K562 (cell line): ENCODE results near the gene AKT1S1. TPM values are rescaled to one million over a fixed set of nuclear protein-coding genes. Genes with fewer than 3 reads are reported as not detected.

Source experiments
- DIDO1 ChIP-seq: fragments of 450-650 bp; IDR thresholded peaks from 2 replicates; pipeline ENCODE4 v1.6.1; 2016; ENCODE audit warnings: low read depth, missing biosample characterization, missing genetic modification characterization
- FOS ChIP-seq: IDR thresholded peaks from 3 replicates; pipeline ENCODE4 v1.6.1; 2011; ENCODE audit not compliant: insufficient read length; ENCODE audit errors: extremely low read depth
- GABPA ChIP-seq: fragments of 200-800 bp; sonication (Bioruptor generic); conservative IDR thresholded peaks from 2 replicates; pipeline ENCODE4 v1.6.1; 2016; ENCODE audit warnings: low read depth, missing genetic modification characterization, missing compliant biosample characterization
- GTF2F1 ChIP-seq: IDR thresholded peaks from 2 replicates; pipeline ENCODE4 v1.6.1; 2011; ENCODE audit warnings: low read depth, low read length, improper control_type of control experiment
- JUN ChIP-seq, 2 experiments: sonication (generic) in 1 of 2; formaldehyde crosslinking in 1 of 2; IDR thresholded peaks; 2 replicates each; pipeline versions ENCODE4 v1.6.1 to v1.8.0; 2012 to 2022; ENCODE audit warnings: borderline replicate concordance in 2 of 2, mild to moderate bottlenecking in 2 of 2, improper control_type of control experiment in 1 of 2, low read depth in 1 of 2, low read length in 1 of 2, missing genetic modification reagents in 1 of 2
- MBD2 ChIP-seq: sonication (generic); IDR thresholded peaks from 2 replicates; pipeline ENCODE4 v1.6.1; 2016; ENCODE audit warnings: low read depth, borderline replicate concordance
- NR2C2 ChIP-seq, 2 experiments: fragments of 200-800 bp in 1 of 2; sonication (Bioruptor generic) in 1 of 2; sonication (generic) in 1 of 2; formaldehyde crosslinking in 1 of 2; IDR thresholded peaks; 2 replicates each; pipeline versions ENCODE4 v1.6.1 to v1.8.0; 2016 to 2022; ENCODE audit warnings: mild to moderate bottlenecking in 1 of 2, missing compliant biosample characterization in 1 of 2, missing genetic modification characterization in 1 of 2, missing genetic modification reagents in 1 of 2
- SRSF9 ChIP-seq: fragments of 200-400 bp; formaldehyde crosslinking; IDR thresholded peaks from 2 replicates; pipeline ENCODE4 v1.6.1; 2017; ENCODE audit warnings: low read depth, low read length, borderline replicate concordance
- U2AF2 ChIP-seq: fragments of 200-400 bp; formaldehyde crosslinking; optimal IDR thresholded peaks from 2 replicates; pipeline ENCODE3; 2017; ENCODE audit warnings: low read depth, mild to moderate bottlenecking, low read length
- ZFX ChIP-seq: sonication (generic); formaldehyde crosslinking; IDR thresholded peaks from 2 replicates; pipeline ENCODE4 v1.8.0; 2022; ENCODE audit warnings: mild to moderate bottlenecking, missing genetic modification reagents, moderate library complexity
- ZNF311 ChIP-seq: fragments of 250-450 bp; sonication (Bioruptor Pico); IDR thresholded peaks from 2 replicates; pipeline ENCODE4 v1.4.0; 2020; ENCODE audit warnings: mild to moderate bottlenecking, moderate library complexity
- polyA plus RNA-seq, 8 experiments: library from polyadenylated mRNA; depleted of rRNA in 4 of 8; stranded (reverse) in 5 of 8; unstranded in 3 of 8; fragments of >200 nt; fragmentation: Nextera tagmentation in 2 of 8; fragmentation: Illumina TruSeq in 1 of 8; extraction: Ambion mirVana in 2 of 8; extraction: Trizol in 1 of 8; gene quantifications; 2 replicates each; pipeline versions ENCODE4 v1.2.1 to v1.2.3, GENCODE V29; 2011 to 2014; ENCODE audit warnings: inconsistent platforms in 1 of 8, missing spikeins in 1 of 8
- total RNA-seq, 7 experiments: library from RNA; depleted of rRNA in 6 of 7; stranded (reverse); fragments of >200 nt in 6 of 7; fragmentation: Illumina TruSeq in 2 of 7; extraction: Trizol in 2 of 7; gene quantifications; 2 replicates each; pipeline versions ENCODE4 v1.2.1 to v1.2.3, GENCODE V29; 2011 to 2021; ENCODE audit warnings: low replicate concordance in 1 of 7
- TF ChIP-seq, protein P1 (sequence below): fragments of 450-650 bp; IDR thresholded peaks from 2 replicates; pipeline ENCODE4 v1.6.1; 2016; ENCODE audit warnings: mild to moderate bottlenecking, moderate library complexity
- TF ChIP-seq, protein P2 (sequence below): fragments of 250-450 bp; sonication (Bioruptor Pico); IDR thresholded peaks from 2 replicates; pipeline ENCODE4 v1.9.0; 2021; ENCODE audit warnings: mild to moderate bottlenecking
- TF ChIP-seq, protein P3 (sequence below): sonication (generic); formaldehyde crosslinking; IDR thresholded peaks from 2 replicates; pipeline ENCODE4 v1.5.0; 2020; ENCODE audit warnings: missing genetic modification reagents

AKT1S1 gene
- total and polyA plus RNA-seq, 9 of the 15 experiments (the other 6 are each of a cell fraction or from before 2014, with no cell fraction given), result 1.2 to 50.3 (median 17.1) TPM

DNA sequence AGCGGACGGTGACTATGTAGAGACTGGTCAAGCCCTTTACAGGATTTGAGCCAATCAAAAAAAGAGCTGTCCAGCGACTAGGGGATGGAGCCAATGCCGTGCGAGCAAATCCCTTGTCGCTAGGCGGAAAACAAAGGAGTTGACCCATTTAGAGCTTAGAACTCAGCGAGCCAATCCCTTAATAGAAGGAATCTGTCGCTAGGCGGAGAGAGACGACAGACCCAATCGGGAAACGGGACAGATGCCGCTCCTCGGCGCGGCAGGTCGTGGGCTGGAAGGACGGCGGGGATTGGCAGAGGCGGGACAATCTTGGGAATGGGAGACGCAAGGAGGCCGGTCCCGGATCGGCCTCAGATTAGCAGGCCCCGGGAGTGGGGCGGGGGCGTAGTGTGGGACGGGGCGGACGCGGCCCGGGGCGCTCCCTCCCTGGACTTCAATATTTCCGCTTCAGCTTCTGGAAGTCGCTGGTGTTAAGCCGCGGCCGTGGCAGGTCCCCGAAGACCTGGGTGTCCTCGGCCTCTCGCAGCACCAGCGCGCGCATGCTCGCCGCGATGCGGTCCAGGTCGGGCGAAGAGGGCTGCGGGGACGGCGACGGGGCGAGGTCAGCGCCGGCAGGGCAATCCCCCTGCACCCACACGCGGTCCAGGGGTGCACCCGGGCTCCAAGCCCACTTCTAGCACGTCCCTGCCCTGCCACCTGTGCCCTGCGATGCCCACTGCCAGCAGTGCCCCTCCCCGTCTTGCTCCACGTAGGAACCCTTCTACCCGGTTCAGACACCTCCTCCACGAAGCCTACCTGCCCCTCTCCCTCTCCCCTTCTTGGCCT is 7.5 kb downstream of the AKT1S1 start (continued):
- TF ChIP-seq, protein P1, sequence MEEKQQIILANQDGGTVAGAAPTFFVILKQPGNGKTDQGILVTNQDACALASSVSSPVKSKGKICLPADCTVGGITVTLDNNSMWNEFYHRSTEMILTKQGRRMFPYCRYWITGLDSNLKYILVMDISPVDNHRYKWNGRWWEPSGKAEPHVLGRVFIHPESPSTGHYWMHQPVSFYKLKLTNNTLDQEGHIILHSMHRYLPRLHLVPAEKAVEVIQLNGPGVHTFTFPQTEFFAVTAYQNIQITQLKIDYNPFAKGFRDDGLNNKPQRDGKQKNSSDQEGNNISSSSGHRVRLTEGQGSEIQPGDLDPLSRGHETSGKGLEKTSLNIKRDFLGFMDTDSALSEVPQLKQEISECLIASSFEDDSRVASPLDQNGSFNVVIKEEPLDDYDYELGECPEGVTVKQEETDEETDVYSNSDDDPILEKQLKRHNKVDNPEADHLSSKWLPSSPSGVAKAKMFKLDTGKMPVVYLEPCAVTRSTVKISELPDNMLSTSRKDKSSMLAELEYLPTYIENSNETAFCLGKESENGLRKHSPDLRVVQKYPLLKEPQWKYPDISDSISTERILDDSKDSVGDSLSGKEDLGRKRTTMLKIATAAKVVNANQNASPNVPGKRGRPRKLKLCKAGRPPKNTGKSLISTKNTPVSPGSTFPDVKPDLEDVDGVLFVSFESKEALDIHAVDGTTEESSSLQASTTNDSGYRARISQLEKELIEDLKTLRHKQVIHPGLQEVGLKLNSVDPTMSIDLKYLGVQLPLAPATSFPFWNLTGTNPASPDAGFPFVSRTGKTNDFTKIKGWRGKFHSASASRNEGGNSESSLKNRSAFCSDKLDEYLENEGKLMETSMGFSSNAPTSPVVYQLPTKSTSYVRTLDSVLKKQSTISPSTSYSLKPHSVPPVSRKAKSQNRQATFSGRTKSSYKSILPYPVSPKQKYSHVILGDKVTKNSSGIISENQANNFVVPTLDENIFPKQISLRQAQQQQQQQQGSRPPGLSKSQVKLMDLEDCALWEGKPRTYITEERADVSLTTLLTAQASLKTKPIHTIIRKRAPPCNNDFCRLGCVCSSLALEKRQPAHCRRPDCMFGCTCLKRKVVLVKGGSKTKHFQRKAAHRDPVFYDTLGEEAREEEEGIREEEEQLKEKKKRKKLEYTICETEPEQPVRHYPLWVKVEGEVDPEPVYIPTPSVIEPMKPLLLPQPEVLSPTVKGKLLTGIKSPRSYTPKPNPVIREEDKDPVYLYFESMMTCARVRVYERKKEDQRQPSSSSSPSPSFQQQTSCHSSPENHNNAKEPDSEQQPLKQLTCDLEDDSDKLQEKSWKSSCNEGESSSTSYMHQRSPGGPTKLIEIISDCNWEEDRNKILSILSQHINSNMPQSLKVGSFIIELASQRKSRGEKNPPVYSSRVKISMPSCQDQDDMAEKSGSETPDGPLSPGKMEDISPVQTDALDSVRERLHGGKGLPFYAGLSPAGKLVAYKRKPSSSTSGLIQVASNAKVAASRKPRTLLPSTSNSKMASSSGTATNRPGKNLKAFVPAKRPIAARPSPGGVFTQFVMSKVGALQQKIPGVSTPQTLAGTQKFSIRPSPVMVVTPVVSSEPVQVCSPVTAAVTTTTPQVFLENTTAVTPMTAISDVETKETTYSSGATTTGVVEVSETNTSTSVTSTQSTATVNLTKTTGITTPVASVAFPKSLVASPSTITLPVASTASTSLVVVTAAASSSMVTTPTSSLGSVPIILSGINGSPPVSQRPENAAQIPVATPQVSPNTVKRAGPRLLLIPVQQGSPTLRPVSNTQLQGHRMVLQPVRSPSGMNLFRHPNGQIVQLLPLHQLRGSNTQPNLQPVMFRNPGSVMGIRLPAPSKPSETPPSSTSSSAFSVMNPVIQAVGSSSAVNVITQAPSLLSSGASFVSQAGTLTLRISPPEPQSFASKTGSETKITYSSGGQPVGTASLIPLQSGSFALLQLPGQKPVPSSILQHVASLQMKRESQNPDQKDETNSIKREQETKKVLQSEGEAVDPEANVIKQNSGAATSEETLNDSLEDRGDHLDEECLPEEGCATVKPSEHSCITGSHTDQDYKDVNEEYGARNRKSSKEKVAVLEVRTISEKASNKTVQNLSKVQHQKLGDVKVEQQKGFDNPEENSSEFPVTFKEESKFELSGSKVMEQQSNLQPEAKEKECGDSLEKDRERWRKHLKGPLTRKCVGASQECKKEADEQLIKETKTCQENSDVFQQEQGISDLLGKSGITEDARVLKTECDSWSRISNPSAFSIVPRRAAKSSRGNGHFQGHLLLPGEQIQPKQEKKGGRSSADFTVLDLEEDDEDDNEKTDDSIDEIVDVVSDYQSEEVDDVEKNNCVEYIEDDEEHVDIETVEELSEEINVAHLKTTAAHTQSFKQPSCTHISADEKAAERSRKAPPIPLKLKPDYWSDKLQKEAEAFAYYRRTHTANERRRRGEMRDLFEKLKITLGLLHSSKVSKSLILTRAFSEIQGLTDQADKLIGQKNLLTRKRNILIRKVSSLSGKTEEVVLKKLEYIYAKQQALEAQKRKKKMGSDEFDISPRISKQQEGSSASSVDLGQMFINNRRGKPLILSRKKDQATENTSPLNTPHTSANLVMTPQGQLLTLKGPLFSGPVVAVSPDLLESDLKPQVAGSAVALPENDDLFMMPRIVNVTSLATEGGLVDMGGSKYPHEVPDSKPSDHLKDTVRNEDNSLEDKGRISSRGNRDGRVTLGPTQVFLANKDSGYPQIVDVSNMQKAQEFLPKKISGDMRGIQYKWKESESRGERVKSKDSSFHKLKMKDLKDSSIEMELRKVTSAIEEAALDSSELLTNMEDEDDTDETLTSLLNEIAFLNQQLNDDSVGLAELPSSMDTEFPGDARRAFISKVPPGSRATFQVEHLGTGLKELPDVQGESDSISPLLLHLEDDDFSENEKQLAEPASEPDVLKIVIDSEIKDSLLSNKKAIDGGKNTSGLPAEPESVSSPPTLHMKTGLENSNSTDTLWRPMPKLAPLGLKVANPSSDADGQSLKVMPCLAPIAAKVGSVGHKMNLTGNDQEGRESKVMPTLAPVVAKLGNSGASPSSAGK, result peak; percentile 88; the same call in 1 of the 2 replicates
- TF ChIP-seq U2AF2 (no peak), DIDO1 (no peak), NR2C2 (CRISPR knock-in tag; IDR thresholded peaks at IDR 0.05) (no peak), NR2C2 (tag; IDR thresholded peaks at IDR 0.05) (peak; percentile 45; the same call in 1 of the 2 replicates), GTF2F1 (peak; percentile 81; the same call in 1 of the 2 replicates), ZNF311 (CRISPR knock-in tag) (no peak), MBD2 (peak; percentile 98), GABPA (peak; percentile 40), ZFX (peak; percentile 82), SRSF9 (no peak), JUN (IDR thresholded peaks at IDR 0.05; ENCODE audit: borderline replicate concordance, low read depth, low read length) (peak; percentile 28; the same call in 1 of the 2 replicates), JUN (CRISPR knock-in tag; IDR thresholded peaks at IDR 0.05; ENCODE audit: borderline replicate concordance) (no peak), FOS (peak; percentile 92)
- TF ChIP-seq, protein P2, sequence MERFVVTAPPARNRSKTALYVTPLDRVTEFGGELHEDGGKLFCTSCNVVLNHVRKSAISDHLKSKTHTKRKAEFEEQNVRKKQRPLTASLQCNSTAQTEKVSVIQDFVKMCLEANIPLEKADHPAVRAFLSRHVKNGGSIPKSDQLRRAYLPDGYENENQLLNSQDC (CRISPR knock-in tag), result no peak
- TF ChIP-seq, protein P3, sequence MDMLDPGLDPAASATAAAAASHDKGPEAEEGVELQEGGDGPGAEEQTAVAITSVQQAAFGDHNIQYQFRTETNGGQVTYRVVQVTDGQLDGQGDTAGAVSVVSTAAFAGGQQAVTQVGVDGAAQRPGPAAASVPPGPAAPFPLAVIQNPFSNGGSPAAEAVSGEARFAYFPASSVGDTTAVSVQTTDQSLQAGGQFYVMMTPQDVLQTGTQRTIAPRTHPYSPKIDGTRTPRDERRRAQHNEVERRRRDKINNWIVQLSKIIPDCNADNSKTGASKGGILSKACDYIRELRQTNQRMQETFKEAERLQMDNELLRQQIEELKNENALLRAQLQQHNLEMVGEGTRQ (CRISPR knock-in tag), result no peak
